GM23338 (cell line): ENCODE measurements around the gene FAXDC2.

Source experiments
- EZH2 ChIP-seq: fragments of 200-600 bp; sonication (generic); IDR thresholded peaks from one replicate; pipeline ENCODE4 v1.8.0; 2017; ENCODE audit warnings: antibody characterized with exemption, mild to moderate bottlenecking, low read depth; ENCODE audit not compliant: unreplicated experiment
- EZH2phosphoT487 ChIP-seq: fragments of 200-600 bp; sonication (generic); IDR thresholded peaks from one replicate; pipeline ENCODE4 v1.8.1; 2018; ENCODE audit warnings: antibody characterized with exemption; ENCODE audit not compliant: unreplicated experiment
- POLR2AphosphoS5 ChIP-seq: IDR thresholded peaks from 2 replicates; pipeline ENCODE4 v1.6.1; 2016; ENCODE audit warnings: antibody characterized with exemption, low read depth
- TF ChIP-seq, protein P1 (sequence below), 2 experiments: fragments of 200-600 bp in 1 of 2; sonication (generic) in 1 of 2; conservative IDR thresholded peaks; 2 replicates each; pipeline versions ENCODE4 v1.5.1 to v1.6.1; 2016 to 2017; ENCODE audit warnings: antibody characterized with exemption in 2 of 2, low read depth in 2 of 2, mild to moderate bottlenecking in 2 of 2, moderate library complexity in 1 of 2

DNA sequence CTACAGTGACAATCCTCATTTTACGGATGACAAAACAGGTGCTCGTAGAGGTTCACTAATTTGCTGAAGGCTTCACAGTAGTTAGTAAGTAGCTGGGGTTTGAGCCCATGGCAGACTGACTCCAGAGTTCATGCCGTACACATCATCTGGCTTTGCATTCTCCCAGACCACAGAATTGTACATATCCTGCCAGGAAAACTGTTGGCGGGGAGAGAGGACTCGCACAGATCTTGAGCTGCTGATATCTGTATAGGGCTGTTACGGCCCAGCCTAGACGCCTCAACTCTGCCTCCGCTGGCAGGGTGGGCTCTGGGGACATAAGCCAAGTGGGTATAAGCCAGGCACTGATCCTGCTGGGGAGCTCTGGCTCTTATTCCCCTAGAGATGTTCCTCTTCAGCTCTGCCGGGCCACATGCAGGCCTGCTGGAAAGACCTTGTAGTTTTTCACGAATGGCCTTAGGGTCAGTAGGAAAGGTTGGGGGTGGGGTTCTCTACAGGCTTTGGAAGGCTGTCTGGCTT is 79.0 kb downstream of the FAXDC2 start:
- TF ChIP-seq, protein P1, sequence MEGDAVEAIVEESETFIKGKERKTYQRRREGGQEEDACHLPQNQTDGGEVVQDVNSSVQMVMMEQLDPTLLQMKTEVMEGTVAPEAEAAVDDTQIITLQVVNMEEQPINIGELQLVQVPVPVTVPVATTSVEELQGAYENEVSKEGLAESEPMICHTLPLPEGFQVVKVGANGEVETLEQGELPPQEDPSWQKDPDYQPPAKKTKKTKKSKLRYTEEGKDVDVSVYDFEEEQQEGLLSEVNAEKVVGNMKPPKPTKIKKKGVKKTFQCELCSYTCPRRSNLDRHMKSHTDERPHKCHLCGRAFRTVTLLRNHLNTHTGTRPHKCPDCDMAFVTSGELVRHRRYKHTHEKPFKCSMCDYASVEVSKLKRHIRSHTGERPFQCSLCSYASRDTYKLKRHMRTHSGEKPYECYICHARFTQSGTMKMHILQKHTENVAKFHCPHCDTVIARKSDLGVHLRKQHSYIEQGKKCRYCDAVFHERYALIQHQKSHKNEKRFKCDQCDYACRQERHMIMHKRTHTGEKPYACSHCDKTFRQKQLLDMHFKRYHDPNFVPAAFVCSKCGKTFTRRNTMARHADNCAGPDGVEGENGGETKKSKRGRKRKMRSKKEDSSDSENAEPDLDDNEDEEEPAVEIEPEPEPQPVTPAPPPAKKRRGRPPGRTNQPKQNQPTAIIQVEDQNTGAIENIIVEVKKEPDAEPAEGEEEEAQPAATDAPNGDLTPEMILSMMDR (conservative IDR thresholded peaks at IDR 0.05; ENCODE audit: low read depth in 2 of 2), result peak in 1 of 2 experiments; percentile 30; a peak in 2 of 4 replicates
- TF ChIP-seq POLR2AphosphoS5 (no peak), EZH2 (no peak), EZH2phosphoT487 (no peak)
